ACHN (cell line): Measurements from ENCODE around the gene MACF1.
"Not testable (repeated sequence)": the region's sequence is repeated elsewhere in the genome, so short reads cannot be mapped to it uniquely, and the experiment has no call there.

Experiments used
- DNase-seq: peaks from one replicate; pipeline ENCODE4 v3.0.0-alpha.2; 2015
- in situ Hi-C: cut with HindIII; loops from 2 replicates; pipeline ENCODE4 v1.10.0; 2017; ENCODE audit warnings: low sequenced_read_pairs, low pct_ligation_motif_present, low pct_unique_long_range_greater_than_20kb

MACF1 gene

GRCh38 chr1:39418236-39418635 lies 213.7 kb downstream of the MACF1 start:
- in situ Hi-C loops = no loop called here
- no peak for DNase-seq

DNA sequence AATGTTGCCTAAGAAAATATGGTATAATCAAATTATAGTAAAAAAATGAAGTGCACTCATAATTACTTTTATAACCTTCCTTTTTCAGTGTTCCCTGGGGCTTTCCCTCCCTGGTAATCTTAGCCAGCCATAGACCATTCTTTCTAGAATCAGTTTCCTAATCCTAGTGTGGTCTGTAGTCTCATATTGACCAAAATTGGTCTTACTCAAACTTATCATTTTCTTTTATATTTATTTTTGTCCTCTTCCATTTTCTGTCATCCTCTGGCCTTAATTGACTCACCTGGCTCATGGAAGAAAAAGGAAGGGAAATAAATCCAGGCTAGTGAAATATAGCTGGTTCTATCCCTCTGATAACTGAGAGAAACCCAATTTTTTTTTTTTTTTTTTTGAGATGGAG lies 216.0 kb downstream of the MACF1 start:
- in situ Hi-C loops = no loop called here
- no peak for DNase-seq

GRCh38 chr1:39422614-39423013 lies 218.1 kb downstream of the MACF1 start:
- in situ Hi-C loops = no loop called here
- no peak for DNase-seq

DNA sequence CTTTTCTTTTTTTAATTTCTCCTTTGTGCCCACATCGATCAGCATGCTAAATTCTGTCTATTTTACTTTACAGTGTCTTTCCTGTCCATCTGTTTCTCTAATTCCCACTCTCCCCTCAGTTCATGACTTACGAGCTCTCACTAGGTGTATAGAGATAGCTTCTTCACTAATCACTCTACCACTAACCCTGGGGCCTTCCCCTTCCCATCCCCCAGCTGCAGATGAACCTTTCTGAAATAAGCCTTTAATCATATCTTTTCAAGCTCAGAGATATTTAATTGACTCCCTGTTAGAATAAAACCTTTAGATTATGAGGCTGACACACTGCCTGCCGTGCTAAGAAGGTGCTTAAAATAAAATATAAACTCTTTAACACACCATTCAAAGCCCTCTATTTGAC lies 220.7 kb downstream of the MACF1 start:
- in situ Hi-C loops = no loop called here

GRCh38 chr1:39425634-39426033 lies 221.1 kb downstream of the MACF1 start:
- in situ Hi-C loops = no loop called here

More for the DNA sequence above, 220.7 kb downstream of the MACF1 start:
- DNase-seq = no peak

DNA sequence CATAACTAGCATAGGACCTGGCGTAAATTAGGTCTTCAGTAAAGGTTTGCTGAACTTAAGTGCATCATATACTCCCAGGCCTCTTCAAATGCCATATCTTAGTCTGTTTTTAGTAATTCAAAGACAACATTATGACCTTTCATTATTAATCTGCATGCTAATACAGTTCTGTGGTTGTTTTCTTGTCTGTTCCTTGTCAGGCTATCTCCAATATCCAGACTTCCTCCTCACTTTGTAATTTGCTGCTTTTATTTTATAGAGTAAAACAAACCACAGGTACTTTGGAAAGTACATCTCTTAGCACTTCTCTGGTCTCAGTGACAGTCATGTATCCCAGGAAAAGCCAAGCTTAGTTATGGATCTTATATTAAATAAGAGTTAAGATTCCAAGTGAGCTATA lies 221.9 kb downstream of the MACF1 start:
- DNase-seq = no peak
- in situ Hi-C loops = no loop called here

More at GRCh38 chr1:39425634-39426033, 221.1 kb downstream of the MACF1 start:
- no peak for DNase-seq

- no peak for DNase-seq
- in situ Hi-C loops = no loop called here
Measured at GRCh38 chr1:39427374-39427773, 222.9 kb downstream of the MACF1 start.

DNA sequence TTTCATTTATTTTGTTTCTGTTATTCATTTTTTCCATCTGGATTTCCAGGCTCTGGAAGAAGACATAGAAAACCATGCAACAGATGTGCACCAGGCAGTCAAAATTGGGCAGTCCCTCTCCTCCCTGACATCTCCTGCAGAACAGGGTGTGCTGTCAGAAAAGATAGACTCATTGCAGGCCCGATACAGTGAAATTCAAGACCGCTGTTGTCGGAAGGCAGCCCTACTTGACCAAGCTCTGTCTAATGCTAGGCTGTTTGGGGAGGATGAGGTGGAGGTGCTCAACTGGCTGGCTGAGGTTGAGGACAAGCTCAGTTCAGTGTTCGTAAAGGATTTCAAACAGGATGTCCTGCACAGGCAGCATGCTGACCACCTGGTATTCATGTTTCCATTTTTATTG lies 223.4 kb downstream of the MACF1 start:
- DNase-seq = no peak
- in situ Hi-C loops = no loop called here

DNA sequence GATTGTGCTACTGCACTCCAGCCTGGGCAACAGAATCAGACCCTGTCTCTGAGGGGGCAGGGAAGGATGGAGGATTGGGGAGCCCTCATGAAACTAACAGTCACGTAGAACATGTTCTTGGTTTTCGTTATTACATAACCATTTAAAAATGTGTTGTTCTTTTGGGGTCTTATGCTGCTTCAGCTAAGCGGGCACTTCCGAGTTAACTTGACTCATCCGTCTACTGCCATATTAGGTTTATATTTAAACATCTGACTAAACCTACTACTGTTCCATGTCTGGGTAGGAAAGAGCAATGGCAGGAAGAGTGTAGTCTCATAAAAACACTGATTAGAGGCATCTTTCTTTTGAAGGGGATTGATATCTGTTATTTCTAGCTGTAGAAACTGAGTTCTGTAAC lies 227.4 kb downstream of the MACF1 start:
- in situ Hi-C loops = no loop called here
- DNase-seq = no peak

DNA sequence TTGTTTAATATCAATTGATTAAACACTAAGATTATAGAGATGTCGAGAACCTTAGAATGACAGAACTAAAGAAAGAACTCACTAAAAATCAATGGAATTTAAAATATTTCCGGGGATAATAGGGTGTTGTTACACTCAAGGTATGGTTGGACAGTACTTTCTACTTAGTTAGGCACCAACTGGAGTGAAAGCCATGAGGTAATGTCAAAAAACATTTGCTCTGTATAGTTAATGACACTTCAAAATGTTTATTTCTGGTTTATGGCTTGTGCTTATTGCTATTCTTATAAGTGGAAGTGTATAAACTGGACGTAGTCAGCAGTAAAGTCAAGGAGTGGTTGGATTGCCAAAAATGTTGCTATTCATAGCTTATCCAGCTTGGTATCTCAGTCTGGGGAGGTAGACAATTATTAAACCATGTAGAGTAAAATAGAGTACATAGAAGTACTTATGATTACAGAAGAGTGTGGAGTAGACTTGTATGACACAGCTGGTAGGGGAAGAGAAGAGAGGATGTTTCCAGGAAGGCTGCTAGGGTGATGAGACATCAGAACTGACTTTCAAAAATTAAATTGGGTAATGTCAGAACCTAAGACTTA lies 230.4 kb downstream of the MACF1 start:
- in situ Hi-C loops = no loop called here
- DNase-seq = peak; percentile 89

GRCh38 chr1:39435597-39435996 lies 231.1 kb downstream of the MACF1 start:
- in situ Hi-C loops = no loop called here
- no peak for DNase-seq

- no peak for DNase-seq
- in situ Hi-C loops = no loop called here
Measured at GRCh38 chr1:39436842-39437241, 232.3 kb downstream of the MACF1 start.

GRCh38 chr1:39438042-39438441 lies 233.5 kb downstream of the MACF1 start:
- DNase-seq = no peak
- in situ Hi-C loops = no loop called here

- DNase-seq = no peak
- in situ Hi-C loops = no loop called here
Measured at GRCh38 chr1:39440856-39441255, 236.4 kb downstream of the MACF1 start.

GRCh38 chr1:39441797-39442196 lies 237.3 kb downstream of the MACF1 start:
- in situ Hi-C loops = no loop called here
- no peak for DNase-seq

GRCh38 chr1:39445573-39445972 lies 241.1 kb downstream of the MACF1 start:
- no peak for DNase-seq
- in situ Hi-C loops = no loop called here

DNA sequence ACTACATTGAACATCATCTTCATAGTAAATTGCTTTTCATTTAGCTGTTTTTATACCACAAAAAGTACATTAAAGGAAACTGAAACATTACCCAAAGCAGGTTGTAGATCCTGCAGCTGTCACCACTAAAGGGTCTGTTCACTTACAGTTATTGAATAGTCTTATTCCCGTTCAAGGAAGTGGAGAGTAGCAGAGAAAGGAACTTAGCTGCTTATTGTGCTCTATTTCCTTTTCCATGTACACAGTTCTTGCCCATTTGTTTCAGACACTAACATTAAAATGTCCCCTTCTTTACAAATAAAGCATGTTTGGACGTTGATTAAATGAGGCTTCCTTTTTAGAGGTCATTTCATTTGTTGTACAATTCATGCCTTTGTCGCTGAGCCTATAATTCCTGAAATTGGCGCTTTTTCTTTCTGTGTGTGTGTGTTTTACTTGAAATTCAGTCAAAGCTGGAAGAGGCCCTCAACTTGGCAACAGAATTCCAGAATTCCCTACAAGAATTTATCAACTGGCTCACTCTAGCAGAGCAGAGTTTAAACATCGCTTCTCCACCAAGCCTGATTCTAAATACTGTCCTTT lies 242.6 kb downstream of the MACF1 start:
- no peak for DNase-seq
- in situ Hi-C loops = no loop called here

DNA sequence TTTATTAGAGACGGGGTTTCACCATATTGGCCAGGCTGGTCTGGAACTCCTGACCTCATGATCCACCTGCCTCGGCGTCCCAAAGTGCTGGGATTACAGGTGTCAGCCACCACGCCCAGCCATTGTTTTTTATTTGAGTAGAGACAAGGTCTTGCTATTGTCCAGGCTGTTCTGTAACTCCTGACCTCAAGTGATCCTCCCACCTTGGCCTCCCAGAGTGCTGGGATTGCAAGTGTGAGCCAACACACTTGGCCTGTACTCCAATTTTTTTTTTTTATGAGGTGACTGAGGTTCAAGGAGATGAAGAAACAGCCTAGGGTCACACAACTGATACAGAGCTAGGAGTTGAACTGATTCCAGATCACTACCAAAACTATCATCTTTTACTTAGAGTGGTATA lies 245.5 kb downstream of the MACF1 start:
- DNase-seq, in situ Hi-C loops: not testable (repeated sequence)

- DNase-seq = no peak
- in situ Hi-C loops = no loop called here
Measured at GRCh38 chr1:39450956-39451606, 246.6 kb downstream of the MACF1 start.

DNA sequence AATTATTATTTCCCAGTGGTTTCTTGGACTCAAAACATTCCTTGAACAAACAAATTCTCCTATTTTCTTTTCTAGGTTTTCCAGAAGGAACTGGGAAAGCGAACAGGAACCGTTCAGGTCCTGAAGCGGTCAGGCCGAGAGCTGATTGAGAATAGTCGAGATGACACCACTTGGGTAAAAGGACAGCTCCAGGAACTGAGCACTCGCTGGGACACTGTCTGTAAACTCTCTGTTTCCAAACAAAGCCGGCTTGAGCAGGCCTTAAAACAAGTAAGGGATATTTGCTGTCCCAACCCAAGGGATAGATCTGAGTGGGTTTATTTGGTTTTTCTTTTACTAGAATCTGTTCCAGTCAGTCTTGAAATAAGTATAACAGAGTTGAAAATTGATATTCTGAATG lies 247.6 kb downstream of the MACF1 start:
- in situ Hi-C loops = no loop called here

More for the DNA sequence above, 247.6 kb downstream of the MACF1 start:
- DNase-seq = no peak
